Colonic mucosa (tissue), 4 donors: ENCODE measurements around the gene ZNF865. TPM values are rescaled to one million over a fixed set of nuclear protein-coding genes. Genes with fewer than 3 reads are reported as not detected.

Experiments
- DNase-seq: peaks from one replicate; pipeline ENCODE4 v3.0.0-alpha.2; 2020
- H3K27ac ChIP-seq: fragments of 200-600 bp; one replicate; pipeline ENCODE4 v1.8.0; 2021
- H3K27me3 ChIP-seq: fragments of 200-600 bp; one replicate; pipeline ENCODE4 v1.8.0; 2021
- H3K36me3 ChIP-seq: fragments of 200-600 bp; one replicate; pipeline ENCODE4 v1.8.0; 2021
- H3K4me1 ChIP-seq: fragments of 200-600 bp; one replicate; pipeline ENCODE4 v1.8.0; 2021; ENCODE audit warnings: mild to moderate bottlenecking
- H3K4me3 ChIP-seq: fragments of 200-600 bp; one replicate; pipeline ENCODE4 v1.8.0; 2021
- H3K9ac ChIP-seq, 2 donors: one replicate each; pipeline ENCODE4 v1.7.0; 2013; ENCODE audit warnings: control low read depth in 2 of 2, low read depth in 2 of 2, low read length in 2 of 2
- H3K9me3 ChIP-seq: fragments of 200-600 bp; one replicate; pipeline ENCODE4 v1.8.0; 2021
- intact Hi-C: fragments of 100-400 bp; cut with DNase I; formaldehyde crosslinking; loops from one replicate; pipeline ENCODE4 v1.14.1; 2022
- total RNA-seq, 2 donors: library from RNA; stranded (reverse); fragmentation: NEBNext Ultra II Directional in 1 of 2; extraction: Animal tissue kit (Norgen Biotek cat#: 25700) in 1 of 2; gene quantifications; one replicate each; pipeline ENCODE4 v1.2.1, GENCODE V29; 2021
- TF ChIP-seq, protein P1 (sequence below): fragments of 200-600 bp; IDR thresholded peaks from one replicate; pipeline ENCODE4 v1.8.0; 2022; ENCODE audit warnings: antibody characterized with exemption, mild to moderate bottlenecking
- donor health status: healthy.
- donor health status: DM: no; HTN: no; CAD: no.
- donor health status: DM: no; HTN: no; CAD: no.

The ZNF865 gene
- total RNA-seq, 2 donors from 2014 or later, result 12.9 to 13.1 TPM

DNA sequence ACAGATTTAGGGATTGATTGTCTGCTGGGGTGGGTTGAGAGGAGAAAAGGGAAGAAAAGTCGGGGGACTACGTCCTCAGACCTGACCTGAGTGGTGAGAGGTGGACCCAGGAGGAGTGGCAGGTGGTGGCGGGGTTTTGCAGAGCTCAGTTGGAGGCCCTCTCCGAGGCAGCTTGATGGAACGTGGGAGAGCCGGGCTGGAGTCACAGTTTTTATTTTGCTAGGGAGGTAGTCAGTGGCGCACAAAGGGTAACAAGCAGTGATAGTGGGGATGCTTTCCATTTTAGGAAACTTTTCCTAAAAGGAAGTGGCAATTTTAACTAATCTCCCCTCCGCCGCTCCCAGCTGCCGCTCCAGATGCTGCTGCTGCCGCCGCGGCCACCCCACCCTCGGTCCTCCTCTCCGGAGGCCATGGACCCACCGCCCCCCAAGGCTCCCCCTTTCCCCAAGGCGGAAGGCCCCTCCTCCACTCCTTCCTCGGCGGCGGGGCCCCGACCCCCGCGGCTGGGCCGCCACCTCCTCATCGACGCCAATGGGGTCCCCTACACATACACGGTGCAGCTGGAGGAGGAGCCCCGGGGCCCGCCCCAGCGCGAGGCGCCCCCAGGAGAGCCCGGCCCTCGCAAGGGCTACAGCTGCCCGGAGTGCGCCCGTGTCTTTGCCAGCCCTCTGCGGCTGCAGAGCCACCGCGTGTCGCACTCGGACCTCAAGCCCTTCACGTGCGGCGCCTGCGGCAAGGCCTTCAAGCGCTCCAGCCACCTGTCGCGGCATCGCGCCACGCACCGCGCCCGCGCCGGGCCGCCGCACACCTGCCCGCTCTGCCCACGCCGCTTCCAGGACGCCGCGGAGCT is 36.9 kb downstream of the ZNF865 start:
- H3K36me3 ChIP-seq, result no peaks in the 10 kb centered on the region
- TF ChIP-seq, protein P1, sequence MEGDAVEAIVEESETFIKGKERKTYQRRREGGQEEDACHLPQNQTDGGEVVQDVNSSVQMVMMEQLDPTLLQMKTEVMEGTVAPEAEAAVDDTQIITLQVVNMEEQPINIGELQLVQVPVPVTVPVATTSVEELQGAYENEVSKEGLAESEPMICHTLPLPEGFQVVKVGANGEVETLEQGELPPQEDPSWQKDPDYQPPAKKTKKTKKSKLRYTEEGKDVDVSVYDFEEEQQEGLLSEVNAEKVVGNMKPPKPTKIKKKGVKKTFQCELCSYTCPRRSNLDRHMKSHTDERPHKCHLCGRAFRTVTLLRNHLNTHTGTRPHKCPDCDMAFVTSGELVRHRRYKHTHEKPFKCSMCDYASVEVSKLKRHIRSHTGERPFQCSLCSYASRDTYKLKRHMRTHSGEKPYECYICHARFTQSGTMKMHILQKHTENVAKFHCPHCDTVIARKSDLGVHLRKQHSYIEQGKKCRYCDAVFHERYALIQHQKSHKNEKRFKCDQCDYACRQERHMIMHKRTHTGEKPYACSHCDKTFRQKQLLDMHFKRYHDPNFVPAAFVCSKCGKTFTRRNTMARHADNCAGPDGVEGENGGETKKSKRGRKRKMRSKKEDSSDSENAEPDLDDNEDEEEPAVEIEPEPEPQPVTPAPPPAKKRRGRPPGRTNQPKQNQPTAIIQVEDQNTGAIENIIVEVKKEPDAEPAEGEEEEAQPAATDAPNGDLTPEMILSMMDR, result no peak
- intact Hi-C loops, result no loop called here
- peak; percentile 57 for DNase-seq
- peak overlapping the region; percentile 81 for H3K4me3 ChIP-seq
- peak overlapping the region; percentile 82 for H3K27ac ChIP-seq
- no peaks in the 10 kb centered on the region for H3K9me3 ChIP-seq
- H3K27me3 ChIP-seq, result no peaks in the 10 kb centered on the region
- peaks cover 30% of the 10 kb centered on the region for H3K4me1 ChIP-seq
- peak overlapping the region; percentile 78 to 84 for H3K9ac ChIP-seq

DNA sequence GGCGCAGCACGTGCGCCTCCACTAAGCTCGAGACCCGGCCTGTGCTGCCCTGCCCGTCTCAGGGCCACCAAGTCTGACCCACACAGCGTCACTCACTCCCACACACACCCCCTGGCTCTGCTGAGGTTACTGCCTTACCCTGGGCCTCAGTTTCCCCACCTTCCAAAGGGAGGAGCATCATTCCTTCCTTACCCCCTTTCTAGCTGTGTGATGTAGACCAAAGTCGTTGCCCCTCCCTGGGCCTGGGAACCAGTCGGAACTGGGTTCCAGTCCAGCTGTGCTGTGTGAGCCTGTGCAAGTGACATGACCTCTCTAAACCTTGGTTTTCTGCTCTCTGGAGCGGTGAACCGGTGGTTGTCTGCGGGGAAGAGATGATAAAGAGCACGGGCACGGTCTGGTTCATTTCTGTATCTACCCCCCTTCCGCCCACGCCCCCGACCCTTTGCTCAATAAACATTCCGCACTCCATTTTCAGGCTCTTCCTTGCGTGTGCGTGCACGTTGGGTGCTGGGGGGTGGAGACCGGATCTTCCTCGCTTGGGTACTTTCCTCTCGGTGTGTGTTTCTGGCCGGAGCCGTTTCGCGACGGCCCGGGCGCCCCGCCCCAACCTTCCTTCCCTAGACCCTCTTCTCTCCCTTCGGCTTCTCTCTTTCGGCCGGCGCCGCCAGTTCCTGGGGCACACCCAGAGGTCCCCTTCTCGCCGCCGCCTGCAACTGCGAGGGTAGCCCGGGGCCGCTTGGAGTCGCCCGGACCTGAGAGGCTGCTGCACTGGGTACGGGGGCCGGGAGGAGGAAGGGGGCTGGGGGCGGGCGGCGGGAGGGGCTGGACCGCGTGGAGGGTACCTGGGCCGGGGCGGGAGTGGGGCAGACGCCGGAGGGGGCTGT is 37.8 kb downstream of the ZNF865 start, which contains the start of gene ZNF581:
Gene ZNF581 (plus strand): TSS at position 647 of the 884 bp plus-strand sequence. CDS start 923 bp downstream, outside the sequence.
- Histone ChIP-seq H3K4me1 (peaks cover 34% of the 10 kb centered on the region), H3K27ac (peak within 1 kb of the TSS; percentile 76), H3K4me3 (peak within 1 kb of the TSS; percentile 81)

DNA sequence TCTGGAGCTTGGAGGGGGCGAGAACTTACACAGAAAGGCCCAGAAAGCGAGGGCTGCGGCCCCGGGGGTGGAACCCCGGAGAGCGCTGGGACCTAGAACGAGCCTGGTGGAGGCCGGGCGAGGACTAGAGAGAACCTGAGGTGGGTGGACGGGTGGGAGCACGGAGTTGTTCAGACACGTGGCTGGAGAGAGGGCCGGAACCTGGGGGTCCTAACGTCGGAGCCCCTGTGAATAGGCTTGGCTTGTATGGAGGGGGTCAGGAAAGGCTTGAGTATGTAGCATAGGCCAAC is 38.4 kb downstream of the ZNF865 start:
- no peak for DNase-seq
- Histone ChIP-seq H3K27ac (peak overlapping the region; percentile 76), H3K36me3 (no peaks in the 10 kb centered on the region), H3K27me3 (no peaks in the 10 kb centered on the region), H3K9ac (peak overlapping the region; percentile 78 to 84), H3K4me3 (peak overlapping the region; percentile 81), H3K9me3 (no peaks in the 10 kb centered on the region), H3K4me1 (peaks cover 34% of the 10 kb centered on the region)
- TF ChIP-seq, protein P1, result no peak
- intact Hi-C loops, result no loop called here

More for the DNA sequence above, 37.8 kb downstream of the ZNF865 start, which contains the start of gene ZNF581:
- TF ChIP-seq, protein P1, result no peak
- no peaks in the 10 kb centered on the region for H3K36me3 ChIP-seq
- no peaks in the 10 kb centered on the region for H3K27me3 ChIP-seq
- peak; percentile 80 for DNase-seq
- peak within 1 kb of the TSS; percentile 78 to 84 for H3K9ac ChIP-seq
- intact Hi-C loops, result no loop called here
- no peaks in the 10 kb centered on the region for H3K9me3 ChIP-seq

DNA sequence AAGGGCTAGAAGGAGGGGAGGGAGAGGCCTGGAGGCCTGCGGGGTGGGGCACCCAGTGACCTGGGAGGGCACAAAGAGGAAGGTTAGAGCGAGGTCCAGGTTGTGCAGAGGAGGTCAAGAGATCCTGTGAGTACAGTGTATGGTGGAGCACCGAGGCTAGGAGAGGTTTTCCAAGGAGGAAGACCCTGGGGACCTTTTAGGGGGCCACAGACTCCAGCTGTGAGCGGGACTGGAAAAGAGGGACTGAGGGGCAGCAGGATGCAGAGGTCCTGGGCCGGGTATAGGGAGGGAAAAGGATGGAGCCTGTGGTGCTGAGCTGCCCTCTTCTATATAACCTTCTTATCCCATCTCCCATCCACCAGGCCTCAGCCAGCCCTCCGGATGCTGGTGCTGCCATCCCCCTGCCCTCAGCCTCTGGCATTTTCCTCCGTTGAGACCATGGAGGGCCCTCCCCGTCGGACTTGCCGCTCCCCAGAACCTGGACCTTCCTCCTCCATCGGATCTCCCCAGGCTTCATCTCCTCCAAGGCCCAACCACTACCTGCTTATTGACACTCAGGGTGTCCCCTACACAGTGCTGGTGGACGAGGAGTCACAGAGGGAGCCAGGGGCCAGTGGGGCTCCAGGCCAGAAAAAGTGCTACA is 38.9 kb downstream of the ZNF865 start:
- H3K4me1 ChIP-seq, result peaks cover 34% of the 10 kb centered on the region

More for the DNA sequence above, 38.9 kb downstream of the ZNF865 start:
- no peaks in the 10 kb centered on the region for H3K9me3 ChIP-seq
- H3K27me3 ChIP-seq, result no peaks in the 10 kb centered on the region
- peak overlapping the region; percentile 76 for H3K27ac ChIP-seq
- H3K9ac ChIP-seq, result peak overlapping the region; percentile 78 to 84
- H3K36me3 ChIP-seq, result no peaks in the 10 kb centered on the region
- DNase-seq, result no peak
- intact Hi-C loops, result no loop called here
- TF ChIP-seq, protein P1, result no peak
- peak overlapping the region; percentile 81 for H3K4me3 ChIP-seq
